Measurements from ENCODE around the gene FAM89A.

The FAM89A gene

DNA sequence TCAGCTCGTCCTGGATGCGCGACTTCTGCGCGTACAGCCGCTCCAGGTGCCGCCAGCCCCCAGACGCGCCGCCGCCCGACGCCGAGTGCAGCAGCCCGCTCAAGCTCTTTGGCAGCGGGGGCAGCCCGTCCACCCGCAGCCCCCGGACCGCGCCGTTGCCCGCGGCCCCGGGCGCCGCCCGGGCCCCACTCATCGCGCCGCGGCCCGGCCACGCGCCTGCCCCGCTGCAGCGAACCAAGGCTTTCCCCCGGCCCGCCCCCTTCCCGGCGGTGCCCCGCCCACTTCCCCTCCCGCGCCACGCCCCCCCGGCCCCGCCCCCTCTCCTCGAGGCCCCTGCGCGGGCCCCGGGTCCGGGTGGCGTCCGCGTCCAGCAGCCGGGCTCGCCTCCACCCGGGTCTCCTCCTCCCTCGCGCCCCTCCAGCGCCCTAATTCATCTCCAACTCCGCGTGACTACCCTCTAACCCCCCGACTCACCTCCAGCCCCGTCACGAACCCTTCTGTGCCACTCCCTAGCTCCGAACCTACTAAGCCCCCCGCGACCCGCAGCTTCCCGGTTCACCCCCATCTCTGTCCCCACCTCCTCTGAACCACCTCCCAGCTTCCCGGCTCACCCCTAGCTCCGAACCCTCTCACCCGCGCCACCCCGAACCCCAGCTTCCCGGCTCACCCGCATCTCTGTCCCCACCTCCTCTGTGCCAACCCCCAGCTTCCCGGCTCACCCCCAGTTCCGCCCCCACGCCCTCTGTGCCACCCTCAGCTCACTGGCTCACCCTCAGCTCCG, at the start of gene FAM89A:
Gene FAM89A, minus strand, starts transcription at position 236 of the 781 bp plus-strand sequence. Its CDS starts 43 bp downstream, at position 193.
- H3K4me1 Mint-ChIP-seq (ENCODE audit: low read depth), result peaks cover 30% of the 10 kb centered on the region
- H3K9me3 Mint-ChIP-seq, result peaks cover 7% of the 10 kb centered on the region
- no peak within 1 kb of the TSS for H3K27ac Mint-ChIP-seq
- H3K36me3 Mint-ChIP-seq (ENCODE audit: low read depth), result peaks cover 9% of the 10 kb centered on the region
- peaks cover 34% of the 10 kb centered on the region for H3K27me3 Mint-ChIP-seq (ENCODE audit: low read depth)
- H3K4me3 Mint-ChIP-seq, result peak within 1 kb of the TSS; percentile 78

- peaks cover 1% of the 10 kb centered on the region for H3K4me1 Mint-ChIP-seq (ENCODE audit: low read depth)
- no peaks in the 10 kb centered on the region for H3K36me3 Mint-ChIP-seq (ENCODE audit: low read depth)
- no peak overlapping the region for H3K27ac Mint-ChIP-seq
- peaks cover 6% of the 10 kb centered on the region for H3K27me3 Mint-ChIP-seq (ENCODE audit: low read depth)
- H3K4me3 Mint-ChIP-seq, result no peak overlapping the region
- no peaks in the 10 kb centered on the region for H3K9me3 Mint-ChIP-seq
Observed at GRCh38 chr1:231084353-231084752, 44.3 kb upstream of the FAM89A start.

DNA sequence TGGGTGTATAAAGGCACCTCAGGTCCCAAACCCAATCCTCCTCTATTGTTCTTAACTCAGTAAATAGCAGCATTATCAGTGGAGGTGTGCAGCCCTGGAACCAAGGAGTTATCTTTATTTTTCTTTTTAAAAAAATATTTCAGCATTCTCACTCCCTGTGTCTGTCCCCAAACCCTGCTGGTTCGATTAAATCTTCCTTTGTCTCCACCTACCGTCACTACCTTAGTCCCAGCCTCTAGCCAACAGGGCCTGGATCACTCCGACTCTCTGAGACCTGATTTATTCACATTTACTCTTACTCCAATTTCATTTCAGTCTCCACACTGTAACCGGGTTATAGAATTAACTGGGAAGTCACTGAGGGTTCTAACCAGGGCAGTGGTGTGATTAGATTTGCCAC, 39.1 kb upstream of the FAM89A start:
- peaks cover 10% of the 10 kb centered on the region for H3K27me3 Mint-ChIP-seq (ENCODE audit: low read depth)
- no peaks in the 10 kb centered on the region for H3K4me1 Mint-ChIP-seq (ENCODE audit: low read depth)
- no peak overlapping the region for H3K4me3 Mint-ChIP-seq
- H3K27ac Mint-ChIP-seq, result no peak overlapping the region
- no peaks in the 10 kb centered on the region for H3K9me3 Mint-ChIP-seq
- no peaks in the 10 kb centered on the region for H3K36me3 Mint-ChIP-seq (ENCODE audit: low read depth)

DNA sequence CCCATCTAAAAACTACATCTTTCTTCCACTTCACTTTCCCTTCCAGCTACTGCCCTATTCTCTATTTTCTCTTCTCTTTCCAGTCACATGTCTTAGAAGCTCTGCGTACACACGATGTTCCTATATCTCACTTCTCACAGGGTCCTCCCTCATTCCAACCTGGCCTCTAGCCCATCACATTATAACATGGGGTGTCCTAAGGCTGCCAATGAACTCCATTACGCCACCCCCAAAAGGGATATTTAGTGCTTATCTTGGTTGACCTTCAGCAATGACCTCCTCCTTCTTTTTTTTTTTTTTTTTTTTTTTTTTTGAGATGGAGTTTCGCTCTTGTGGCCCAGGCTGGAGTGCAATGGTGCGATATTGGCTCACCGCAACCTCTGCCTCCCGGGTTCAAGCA, 38.2 kb upstream of the FAM89A start:
- Mint-ChIP-seq H3K4me3 (no peak overlapping the region), H3K27me3 (ENCODE audit: low read depth) (peaks cover 10% of the 10 kb centered on the region), H3K9me3 (no peaks in the 10 kb centered on the region), H3K27ac (no peak overlapping the region), H3K36me3 (ENCODE audit: low read depth) (no peaks in the 10 kb centered on the region), H3K4me1 (ENCODE audit: low read depth) (no peaks in the 10 kb centered on the region)

GRCh38 chr1:231076802-231077201, 36.7 kb upstream of the FAM89A start:
- H3K36me3 Mint-ChIP-seq (ENCODE audit: low read depth), result no peaks in the 10 kb centered on the region
- H3K27ac Mint-ChIP-seq, result no peak overlapping the region
- no peaks in the 10 kb centered on the region for H3K9me3 Mint-ChIP-seq
- H3K4me3 Mint-ChIP-seq, result no peak overlapping the region
- no peaks in the 10 kb centered on the region for H3K4me1 Mint-ChIP-seq (ENCODE audit: low read depth)
- peaks cover 10% of the 10 kb centered on the region for H3K27me3 Mint-ChIP-seq (ENCODE audit: low read depth)

DNA sequence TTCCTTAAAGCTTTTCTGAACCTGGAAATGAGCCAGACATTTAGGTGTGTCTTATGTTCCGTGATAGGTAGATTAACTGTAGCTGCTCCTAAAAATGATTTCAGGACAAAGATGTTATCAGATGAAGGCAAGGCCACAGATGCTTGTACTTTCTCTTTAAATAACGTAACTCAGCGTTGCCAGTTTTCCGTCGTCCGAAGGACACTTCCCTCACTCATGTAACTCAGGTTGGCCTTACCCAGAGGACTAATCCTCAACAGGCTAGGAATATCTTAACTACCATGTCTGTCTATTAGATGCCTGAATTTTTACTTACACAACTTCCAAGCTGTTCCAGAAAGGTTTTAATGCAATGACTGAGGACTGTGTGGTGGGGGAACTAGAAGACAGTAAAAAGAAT, 35.4 kb upstream of the FAM89A start:
- Mint-ChIP-seq H3K36me3 (ENCODE audit: low read depth) (no peaks in the 10 kb centered on the region), H3K27ac (no peak overlapping the region), H3K4me1 (ENCODE audit: low read depth) (no peaks in the 10 kb centered on the region), H3K9me3 (no peaks in the 10 kb centered on the region), H3K27me3 (ENCODE audit: low read depth) (peaks cover 10% of the 10 kb centered on the region), H3K4me3 (no peak overlapping the region)

DNA sequence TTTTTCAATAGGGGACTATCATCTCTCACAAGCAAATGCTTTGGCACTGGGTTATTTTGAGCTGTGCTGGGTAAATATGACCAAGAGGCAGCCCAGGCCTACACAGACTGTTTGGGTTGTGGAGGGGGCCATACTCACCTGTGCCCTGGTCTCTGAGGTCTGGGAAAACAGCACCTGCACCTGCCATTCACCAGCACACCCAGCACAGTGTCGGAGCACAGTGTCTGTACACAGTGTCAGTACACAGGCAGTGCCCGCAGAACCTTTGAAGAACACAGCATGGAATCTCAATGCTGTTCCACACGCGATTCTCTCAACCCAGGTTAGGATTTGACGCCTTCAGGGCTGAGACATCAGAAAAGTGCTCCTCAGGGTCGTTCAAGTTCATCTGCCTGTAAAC, 35.0 kb upstream of the FAM89A start:
- Mint-ChIP-seq H3K4me1 (ENCODE audit: low read depth) (no peaks in the 10 kb centered on the region), H3K4me3 (no peak overlapping the region), H3K9me3 (no peaks in the 10 kb centered on the region), H3K27ac (no peak overlapping the region), H3K36me3 (ENCODE audit: low read depth) (no peaks in the 10 kb centered on the region), H3K27me3 (ENCODE audit: low read depth) (peaks cover 10% of the 10 kb centered on the region)

DNA sequence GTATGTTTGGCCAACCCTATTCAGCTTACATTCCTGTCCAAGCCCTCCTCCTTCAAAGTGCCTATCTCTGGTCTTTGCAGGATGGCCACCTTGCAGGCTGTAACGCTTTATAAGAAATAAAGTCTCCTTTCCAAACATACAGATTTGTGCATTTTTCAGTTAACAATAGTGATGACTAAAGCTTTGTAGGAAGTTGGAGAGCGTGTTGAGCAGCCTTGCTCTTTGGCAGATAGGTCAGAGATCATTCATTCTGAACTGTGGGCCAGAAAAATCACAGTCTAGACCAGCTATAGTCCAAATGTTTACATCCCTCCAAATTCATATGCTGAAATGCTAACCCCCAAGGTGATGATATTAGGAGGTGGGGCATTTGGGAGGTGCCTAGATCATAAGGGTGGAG, 34.0 kb upstream of the FAM89A start:
- Mint-ChIP-seq H3K9me3 (no peaks in the 10 kb centered on the region), H3K27ac (no peak overlapping the region), H3K4me3 (no peak overlapping the region), H3K36me3 (ENCODE audit: low read depth) (no peaks in the 10 kb centered on the region), H3K4me1 (ENCODE audit: low read depth) (no peaks in the 10 kb centered on the region), H3K27me3 (ENCODE audit: low read depth) (peaks cover 10% of the 10 kb centered on the region)

GRCh38 chr1:231073331-231073730, 33.3 kb upstream of the FAM89A start:
- peaks cover 6% of the 10 kb centered on the region for H3K27me3 Mint-ChIP-seq (ENCODE audit: low read depth)
- no peak overlapping the region for H3K27ac Mint-ChIP-seq
- H3K36me3 Mint-ChIP-seq (ENCODE audit: low read depth), result no peaks in the 10 kb centered on the region
- H3K4me1 Mint-ChIP-seq (ENCODE audit: low read depth), result no peaks in the 10 kb centered on the region
- H3K9me3 Mint-ChIP-seq, result no peaks in the 10 kb centered on the region
- H3K4me3 Mint-ChIP-seq, result no peak overlapping the region

DNA sequence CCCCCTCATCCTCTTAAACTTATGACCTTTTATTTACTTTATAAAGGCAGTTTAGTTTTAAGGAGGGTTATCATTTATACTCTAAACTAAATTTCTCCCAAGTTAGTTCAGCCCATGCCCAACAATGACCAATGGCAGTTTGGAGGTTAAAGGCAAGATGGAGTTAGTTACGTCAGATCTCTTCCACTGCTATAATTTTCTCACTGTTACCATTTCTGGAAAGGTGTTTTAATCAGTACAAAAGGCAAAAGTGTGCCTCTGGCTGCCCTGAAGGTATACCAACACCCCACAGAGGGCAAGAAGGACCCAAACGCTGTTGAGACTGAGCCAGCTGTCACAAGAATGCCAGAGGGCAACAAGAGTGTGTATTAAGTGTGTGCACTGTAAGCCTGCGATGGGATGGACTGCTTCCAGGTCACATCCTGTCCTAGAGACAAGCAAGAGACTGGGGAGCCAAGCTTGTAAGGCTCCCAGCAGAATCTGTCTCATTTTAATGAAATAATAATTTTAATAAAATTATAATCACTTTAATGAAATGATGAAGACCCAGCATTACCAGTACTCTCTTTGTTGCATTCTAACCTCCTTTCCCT, 32.5 kb upstream of the FAM89A start:
- no peaks in the 10 kb centered on the region for H3K36me3 Mint-ChIP-seq (ENCODE audit: low read depth)
- H3K9me3 Mint-ChIP-seq, result no peaks in the 10 kb centered on the region
- H3K4me3 Mint-ChIP-seq, result no peak overlapping the region
- H3K27ac Mint-ChIP-seq, result no peak overlapping the region
- peaks cover 6% of the 10 kb centered on the region for H3K27me3 Mint-ChIP-seq (ENCODE audit: low read depth)
- no peaks in the 10 kb centered on the region for H3K4me1 Mint-ChIP-seq (ENCODE audit: low read depth)

GRCh38 chr1:231072041-231072440, 32.0 kb upstream of the FAM89A start:
- Mint-ChIP-seq H3K36me3 (ENCODE audit: low read depth) (no peaks in the 10 kb centered on the region), H3K4me3 (no peak overlapping the region), H3K27me3 (ENCODE audit: low read depth) (peaks cover 6% of the 10 kb centered on the region), H3K9me3 (no peaks in the 10 kb centered on the region), H3K27ac (no peak overlapping the region), H3K4me1 (ENCODE audit: low read depth) (no peaks in the 10 kb centered on the region)

GRCh38 chr1:231070758-231071444, 30.8 kb upstream of the FAM89A start:
- Mint-ChIP-seq H3K27me3 (ENCODE audit: low read depth) (peaks cover 7% of the 10 kb centered on the region), H3K27ac (no peak overlapping the region)

DNA sequence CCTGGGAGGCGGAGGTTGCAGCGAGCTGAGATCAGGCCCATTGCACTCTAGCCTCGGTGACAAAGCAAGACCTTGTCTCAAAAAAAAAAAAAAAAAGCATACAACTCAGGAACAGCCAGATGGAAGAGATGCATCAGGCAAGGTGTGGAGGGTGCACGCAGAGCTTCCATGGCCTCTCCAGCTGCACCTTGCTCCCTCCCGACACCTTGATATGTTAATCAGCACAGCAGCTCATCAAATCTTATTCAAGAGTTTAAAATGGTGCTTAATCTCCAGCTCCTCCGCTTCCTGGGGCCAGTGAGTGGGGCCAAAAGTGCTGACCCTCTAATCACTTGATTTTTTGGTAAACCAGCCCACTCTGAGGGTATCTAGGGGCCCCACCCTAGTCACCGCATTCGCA, 29.3 kb upstream of the FAM89A start:
- H3K36me3 Mint-ChIP-seq (ENCODE audit: low read depth), result no peaks in the 10 kb centered on the region

More at GRCh38 chr1:231070758-231071444, 30.8 kb upstream of the FAM89A start:
- no peaks in the 10 kb centered on the region for H3K4me1 Mint-ChIP-seq (ENCODE audit: low read depth)
- no peaks in the 10 kb centered on the region for H3K36me3 Mint-ChIP-seq (ENCODE audit: low read depth)
- no peaks in the 10 kb centered on the region for H3K9me3 Mint-ChIP-seq
- H3K4me3 Mint-ChIP-seq, result no peak overlapping the region

GRCh38 chr1:231068762-231069161, 28.7 kb upstream of the FAM89A start:
- Mint-ChIP-seq H3K36me3 (ENCODE audit: low read depth) (no peaks in the 10 kb centered on the region), H3K9me3 (no peaks in the 10 kb centered on the region), H3K4me3 (no peak overlapping the region), H3K4me1 (ENCODE audit: low read depth) (no peaks in the 10 kb centered on the region), H3K27ac (no peak overlapping the region), H3K27me3 (ENCODE audit: low read depth) (peaks cover 16% of the 10 kb centered on the region)

More for the DNA sequence above, 29.3 kb upstream of the FAM89A start:
- Mint-ChIP-seq H3K27ac (no peak overlapping the region), H3K27me3 (ENCODE audit: low read depth) (peaks cover 14% of the 10 kb centered on the region), H3K4me1 (ENCODE audit: low read depth) (no peaks in the 10 kb centered on the region), H3K4me3 (no peak overlapping the region), H3K9me3 (no peaks in the 10 kb centered on the region)

Data from T-helper 1 cell treated with Interleukin-12 subunit alpha and Interleukin-12 subunit beta and Interleukin-4 antibody, amounts not matched to agents 30 μg/mL and 1 μg/mL, for 36 hours (primary cell).